ENCODE results near the gene FIBP. TPM values are rescaled to one million over a fixed set of nuclear protein-coding genes. Genes with fewer than 3 reads are reported as not detected.

Gene FIBP
- total and polyA plus RNA-seq, 2 of the 8 experiments (the other 6 are each of a cell fraction or from before 2014, with no cell fraction given), result 74.3 to 173 TPM

DNA sequence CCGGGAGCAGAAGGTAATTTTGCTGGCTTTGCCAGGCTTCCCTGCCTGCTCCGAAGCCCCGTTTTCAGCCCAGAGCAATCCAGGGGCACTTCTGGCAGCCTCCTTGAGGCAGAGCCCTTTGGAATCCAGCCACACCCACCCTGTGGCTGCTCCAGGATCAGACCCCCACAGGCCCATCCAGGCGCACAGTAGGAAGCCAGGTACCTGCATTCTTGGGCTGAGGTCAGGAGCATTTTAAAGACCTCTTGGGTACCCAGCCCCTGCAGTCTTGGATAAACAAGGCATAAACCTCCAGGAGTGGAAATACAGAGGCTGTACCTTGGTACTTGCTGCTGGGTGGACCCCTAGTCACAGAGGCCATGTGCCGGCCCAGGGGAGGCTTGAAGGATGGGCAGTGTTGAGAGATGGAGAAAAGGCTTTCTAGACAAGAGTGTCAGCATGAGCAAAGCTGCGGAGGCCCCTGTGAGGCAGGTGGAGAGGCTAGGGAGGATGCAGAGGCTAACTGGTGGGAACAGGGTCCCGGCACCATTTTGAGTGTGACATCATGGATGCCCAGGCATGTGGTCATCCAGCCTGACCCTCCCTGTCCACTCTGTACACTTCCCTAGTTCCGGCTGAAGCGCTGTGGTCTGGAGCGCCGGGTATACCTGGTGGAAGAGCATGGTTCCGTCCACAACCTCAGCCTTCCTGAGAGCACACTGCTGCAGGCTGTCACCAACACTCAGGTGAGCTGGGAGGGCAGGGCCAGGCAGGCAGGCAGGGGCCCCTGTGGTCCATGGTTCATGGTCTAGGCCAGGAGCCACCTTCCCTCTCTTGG lies 24.2 kb downstream of the FIBP start:
- Histone ChIP-seq H4K8ac (ENCODE audit: extremely low read depth, insufficient read depth, low read length) (no peak overlapping the region), H3K27me3 (replicated peaks in 1 of 4; ENCODE audit: control insufficient read depth in 3 of 4, extremely low read depth in 1 of 4, insufficient read depth in 3 of 4, low read length in 3 of 4) (peaks cover 0 to 6% (median 2%) of the 10 kb centered on the region in 4 experiments; a peak in 3 of 7 replicates), H3K4me1 (replicated peaks in 1 of 4; ENCODE audit: control insufficient read depth in 3 of 4, insufficient read depth in 4 of 4, low read length in 3 of 4) (peaks cover 0 to 12% (median 8%) of the 10 kb centered on the region in 4 experiments; a peak in 5 of 7 replicates), H2BK120ac (replicated peaks; ENCODE audit: low read depth, low read length) (no peak overlapping the region), H2BK15ac (ENCODE audit: low read length) (no peak overlapping the region), H3K14ac (ENCODE audit: insufficient read length) (no peak overlapping the region), H2BK5ac (ENCODE audit: low read depth, low read length) (no peak overlapping the region), H3K9me3 (ENCODE audit: insufficient read depth in 2 of 2, low read depth in 1 of 2, low read length in 1 of 2) (no peaks in the 10 kb centered on the region), H2BK12ac (ENCODE audit: low read depth, low read length) (no peak overlapping the region), H3K23me2 (ENCODE audit: low read depth, low read length) (peaks cover 20% of the 10 kb centered on the region), H3K79me2 (ENCODE audit: control insufficient read depth in 1 of 2, insufficient read depth in 2 of 2, low read length in 2 of 2) (peaks cover 0 to 5% of the 10 kb centered on the region in 2 experiments; a peak in 1 of 4 replicates), H3K4me2 (ENCODE audit: insufficient read depth in 1 of 2, low read depth in 2 of 2, low read length in 2 of 2) (no peak overlapping the region), H2BK20ac (ENCODE audit: low read length) (no peak overlapping the region), H3K4ac (replicated peaks; ENCODE audit: insufficient read length, low read depth, low read length) (no peak overlapping the region), H4K91ac (replicated peaks; ENCODE audit: insufficient read length, low read length) (no peak overlapping the region), H2AK5ac (ENCODE audit: low read depth, low read length) (no peak overlapping the region), H3K18ac (ENCODE audit: extremely low read depth, low read length) (no peak overlapping the region), H3K23ac (ENCODE audit: insufficient read length) (no peak overlapping the region), H3K27ac (ENCODE audit: low read depth, low read length) (no peak overlapping the region), H2AFZ (ENCODE audit: low read length) (no peak overlapping the region), H3K9ac (replicated peaks in 1 of 4; ENCODE audit: extremely low read depth in 1 of 4, low read depth in 3 of 4, low read length in 3 of 4) (no peak overlapping the region), H4K20me1 (replicated peaks in 1 of 2; ENCODE audit: control insufficient read depth in 1 of 2, insufficient read depth in 2 of 2, low read length in 2 of 2) (no peaks in the 10 kb centered on the region), H3K4me3 (ENCODE audit: extremely low read depth in 1 of 4, insufficient read depth in 2 of 4, low read depth in 3 of 4, low read length in 4 of 4) (no peak overlapping the region), H3K79me1 (ENCODE audit: low read depth, low read length) (no peaks in the 10 kb centered on the region; the same call in 1 of the 2 replicates), H3K56ac (replicated peaks; ENCODE audit: insufficient read length, low read depth, low read length) (no peak overlapping the region), H3K36me3 (ENCODE audit: control insufficient read depth in 2 of 4, insufficient read depth in 4 of 4, low read length in 3 of 4) (peaks cover 5 to 17% (median 14%) of the 10 kb centered on the region in 4 experiments), H4K5ac (ENCODE audit: insufficient read length, low read depth, low read length) (no peak overlapping the region)
- DNase-seq (ENCODE audit: low read depth in 1 of 2, low spot score in 2 of 2) (no peak), FAIRE-seq (no peak)
- no peak for TF ChIP-seq SRF (IDR thresholded peaks at IDR 0.05; ENCODE audit: low read depth, low read length)
- peak in 1 of 2 experiments; percentile 40; a peak in 1 of 3 replicates for TF ChIP-seq POLR2A (IDR thresholded peaks at IDR 0.05; ENCODE audit: control extremely low read depth in 1 of 2, low read depth in 2 of 2, low read length in 2 of 2)
- peak; percentile 17; the same call in 1 of the 2 replicates for TF ChIP-seq POLR2AphosphoS5 (IDR thresholded peaks at IDR 0.05; ENCODE audit: low read depth, low read length)
- TF ChIP-seq, protein P1, sequence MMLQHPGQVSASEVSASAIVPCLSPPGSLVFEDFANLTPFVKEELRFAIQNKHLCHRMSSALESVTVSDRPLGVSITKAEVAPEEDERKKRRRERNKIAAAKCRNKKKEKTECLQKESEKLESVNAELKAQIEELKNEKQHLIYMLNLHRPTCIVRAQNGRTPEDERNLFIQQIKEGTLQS (IDR thresholded peaks at IDR 0.05; ENCODE audit: insufficient read depth, low read depth, low read length), result no peak
- 85% methylated on average over 12 of the region's 12 CpGs; no CpG with 5 or more reads in 1 of the 2 experiments for WGBS, 2 experiments (ENCODE audit: extremely low coverage in 1 of 2, insufficient coverage in 1 of 2, insufficient read length in 1 of 2, insufficient replicate concordance in 2 of 2, low coverage in 1 of 2, low lambda C conversion rate in 2 of 2, missing lambda C conversion rate in 1 of 2)
- CTCF ChIA-PET (ENCODE audit: partially characterized antibody), result interaction anchor here (0.7 to 9.9 kb wide), 5 partner anchors 14 to 294 kb away, joined by 3 to 191 read pairs (median 4); partner anchors contain the start of genes CCDC85B, FIBP and ZNRD2
- POLR2A ChIA-PET (ENCODE audit: partially characterized antibody), result interaction anchor here (1.2 to 39.7 kb wide), 3 partner anchors 8 to 116 kb away, joined by 3 to 1071 read pairs (median 1071); partner anchors contain the start of genes CCDC85B, CFL1, CTSW and EFEMP2
